Thoracic aorta (tissue), 2 donors: ENCODE measurements around the gene STKLD1. TPM values are rescaled to one million over a fixed set of nuclear protein-coding genes. Genes with fewer than 3 reads are reported as not detected.
"Not testable (repeated sequence)": the region's sequence is repeated elsewhere in the genome, so short reads cannot be mapped to it uniquely, and the experiment has no call there.

Source experiments
- ATAC-seq: fragments of 150-250 bp; one replicate; pipeline ENCODE4 v1.8.0; 2017; ENCODE audit warnings: low read depth; ENCODE audit not compliant: insufficient number of reproducible peaks, low FRiP score
- DNase-seq: peaks from one replicate; pipeline ENCODE4 v3.0.0-alpha.2; 2020; ENCODE audit warnings: low spot score
- H3K27ac ChIP-seq, 2 donors: fragments of 200-600 bp; sonication (generic); 1 replicate in 1 of 2; 2 replicates in 1 of 2; pipeline ENCODE4 v1.5.1; 2016; ENCODE audit warnings: mild to moderate bottlenecking in 2 of 2, moderate library complexity in 2 of 2
- H3K27me3 ChIP-seq: fragments of 200-600 bp; sonication (generic); replicated peaks from 2 replicates; pipeline ENCODE4 v1.6.0; 2016; ENCODE audit warnings: mild to moderate bottlenecking; ENCODE audit not compliant: insufficient read depth
- H3K36me3 ChIP-seq: fragments of 200-600 bp; sonication (generic); one replicate; pipeline ENCODE4 v1.5.1; 2016
- H3K4me1 ChIP-seq, 2 donors: fragments of 200-600 bp; sonication (generic); 1 replicate in 1 of 2; 2 replicates in 1 of 2; pipeline versions ENCODE4 v1.5.1 to v1.6.0; 2016; ENCODE audit warnings: low read depth in 2 of 2, mild to moderate bottlenecking in 1 of 2; ENCODE audit not compliant: control insufficient read depth in 1 of 2
- H3K4me3 ChIP-seq: fragments of 200-600 bp; sonication (generic); 2 replicates; pipeline ENCODE4 v1.5.1; 2016; ENCODE audit warnings: mild to moderate bottlenecking
- H3K9me3 ChIP-seq: fragments of 200-600 bp; sonication (generic); 2 replicates; pipeline ENCODE4 v1.5.1; 2016
- total RNA-seq, 2 donors: library from RNA; depleted of rRNA; stranded (reverse); fragments of >200 nt; gene quantifications; one replicate each; pipeline versions ENCODE4 v1.1.0 to v1.2.3, GENCODE V29; 2016
- TF ChIP-seq, protein P1 (sequence below): fragments of 200-600 bp; sonication (generic); IDR thresholded peaks from one replicate; pipeline ENCODE4 v1.5.1; 2019; ENCODE audit warnings: antibody characterized with exemption

Gene STKLD1
- total RNA-seq, 2 donors from 2014 or later = 0.42 TPM; not detected in 1

DNA sequence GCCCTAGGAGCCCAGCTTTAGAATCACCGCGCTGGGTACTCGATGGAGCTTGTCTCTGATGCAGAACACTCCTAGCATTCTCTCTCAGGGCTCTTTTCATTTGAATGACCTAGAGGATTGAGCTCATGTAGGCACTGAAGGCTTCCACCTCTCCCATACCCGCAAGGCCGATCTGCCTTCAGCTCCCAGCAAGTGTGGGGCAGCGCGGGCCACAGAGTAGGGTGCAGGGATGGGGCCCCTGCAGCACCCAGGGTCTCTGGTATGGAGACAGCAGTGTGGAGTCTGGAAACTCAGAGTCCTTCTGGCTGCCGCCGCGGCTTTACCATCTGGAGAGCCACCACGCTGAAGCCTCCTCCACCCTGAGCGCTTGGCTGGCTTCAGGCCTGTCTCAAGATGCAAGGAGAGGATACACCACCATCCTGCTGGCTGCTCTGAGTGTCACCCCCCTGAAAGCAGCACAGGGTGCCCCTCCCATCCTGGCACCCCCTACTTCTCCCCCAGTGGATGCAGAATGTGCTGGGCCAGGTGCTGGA lies 12.9 kb downstream of the STKLD1 start:
- Histone ChIP-seq H3K9me3 (no peaks in the 10 kb centered on the region), H3K4me3 (no peak overlapping the region), H3K27me3 (no peaks in the 10 kb centered on the region), H3K27ac (no peak overlapping the region), H3K36me3 (no peaks in the 10 kb centered on the region), H3K4me1 (no peaks in the 10 kb centered on the region)
- TF ChIP-seq, protein P1, sequence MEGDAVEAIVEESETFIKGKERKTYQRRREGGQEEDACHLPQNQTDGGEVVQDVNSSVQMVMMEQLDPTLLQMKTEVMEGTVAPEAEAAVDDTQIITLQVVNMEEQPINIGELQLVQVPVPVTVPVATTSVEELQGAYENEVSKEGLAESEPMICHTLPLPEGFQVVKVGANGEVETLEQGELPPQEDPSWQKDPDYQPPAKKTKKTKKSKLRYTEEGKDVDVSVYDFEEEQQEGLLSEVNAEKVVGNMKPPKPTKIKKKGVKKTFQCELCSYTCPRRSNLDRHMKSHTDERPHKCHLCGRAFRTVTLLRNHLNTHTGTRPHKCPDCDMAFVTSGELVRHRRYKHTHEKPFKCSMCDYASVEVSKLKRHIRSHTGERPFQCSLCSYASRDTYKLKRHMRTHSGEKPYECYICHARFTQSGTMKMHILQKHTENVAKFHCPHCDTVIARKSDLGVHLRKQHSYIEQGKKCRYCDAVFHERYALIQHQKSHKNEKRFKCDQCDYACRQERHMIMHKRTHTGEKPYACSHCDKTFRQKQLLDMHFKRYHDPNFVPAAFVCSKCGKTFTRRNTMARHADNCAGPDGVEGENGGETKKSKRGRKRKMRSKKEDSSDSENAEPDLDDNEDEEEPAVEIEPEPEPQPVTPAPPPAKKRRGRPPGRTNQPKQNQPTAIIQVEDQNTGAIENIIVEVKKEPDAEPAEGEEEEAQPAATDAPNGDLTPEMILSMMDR = no peak
- DNase-seq = no peak
- no peak for ATAC-seq

DNA sequence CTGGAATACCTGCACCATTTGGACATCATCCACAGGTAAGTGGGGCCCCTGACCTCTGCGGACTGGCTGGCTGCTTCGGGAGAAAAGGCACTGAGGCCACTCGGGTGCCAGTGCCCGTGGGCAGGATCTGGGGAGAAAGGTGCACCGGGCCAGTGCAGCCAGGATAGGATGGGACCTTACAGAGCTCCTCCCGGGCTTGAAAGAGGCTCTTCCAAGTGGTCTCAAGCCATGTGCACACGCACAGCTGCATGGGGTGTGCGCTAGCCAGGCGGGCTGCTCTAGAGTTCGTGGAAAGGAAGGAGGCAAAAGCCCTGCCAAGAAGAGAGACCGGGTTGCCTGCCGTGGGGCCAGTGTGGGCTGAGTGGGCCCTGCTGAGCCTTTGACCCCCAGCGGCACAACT lies 13.4 kb downstream of the STKLD1 start:
- Histone ChIP-seq H3K9me3 (no peaks in the 10 kb centered on the region), H3K27ac (no peak overlapping the region), H3K27me3 (no peaks in the 10 kb centered on the region), H3K4me3 (no peak overlapping the region), H3K4me1 (no peaks in the 10 kb centered on the region), H3K36me3 (no peaks in the 10 kb centered on the region)
- TF ChIP-seq, protein P1 = no peak
- DNase-seq (no peak), ATAC-seq (no peak)

DNA sequence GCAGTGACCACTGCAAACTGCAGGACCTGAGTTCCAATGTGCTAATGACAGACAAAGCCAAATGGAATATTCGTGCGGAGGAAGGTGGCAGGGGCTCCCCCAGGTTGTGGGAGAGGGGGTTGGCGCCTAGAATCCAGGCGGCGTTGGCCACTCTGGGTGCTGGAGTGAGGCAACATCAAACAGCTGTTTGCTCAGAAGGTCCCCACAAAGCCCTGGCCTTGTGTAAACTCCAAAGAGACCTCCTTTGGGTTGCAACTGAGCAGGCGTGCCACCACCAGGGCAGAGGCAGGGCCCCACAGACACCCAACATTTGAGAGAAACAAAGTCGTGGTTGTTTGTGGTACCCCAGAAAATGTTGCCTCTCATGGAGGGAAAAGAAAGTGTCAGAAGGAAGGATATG lies 14.5 kb downstream of the STKLD1 start:
- no peaks in the 10 kb centered on the region for H3K4me1 ChIP-seq
- H3K27me3 ChIP-seq = no peaks in the 10 kb centered on the region
- TF ChIP-seq, protein P1 = no peak
- ATAC-seq (no peak), DNase-seq (no peak)
- no peak overlapping the region for H3K4me3 ChIP-seq
- H3K9me3 ChIP-seq = no peaks in the 10 kb centered on the region
- H3K36me3 ChIP-seq = no peaks in the 10 kb centered on the region
- H3K27ac ChIP-seq = no peak overlapping the region

DNA sequence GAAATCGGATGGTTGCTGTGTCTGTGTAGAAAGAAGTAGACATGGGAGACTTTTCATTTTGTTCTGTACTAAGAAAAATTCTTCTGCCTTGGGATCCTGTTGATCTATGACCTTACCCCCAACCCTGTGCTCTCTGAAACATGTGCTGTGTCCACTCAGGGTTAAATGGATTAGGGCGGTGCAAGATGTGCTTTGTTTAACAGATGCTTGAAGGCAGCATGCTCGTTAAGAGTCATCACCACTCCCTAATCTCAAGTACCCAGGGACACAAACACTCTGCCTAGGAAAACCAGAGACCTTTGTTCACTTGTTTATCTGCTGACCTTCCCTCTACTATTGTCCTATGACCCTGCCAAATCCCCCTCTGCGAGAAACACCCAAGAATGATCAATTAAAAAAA lies 15.3 kb downstream of the STKLD1 start:
- H3K4me3 ChIP-seq, H3K36me3 ChIP-seq, H3K4me1 ChIP-seq, DNase-seq, H3K27ac ChIP-seq, H3K9me3 ChIP-seq, ATAC-seq, H3K27me3 ChIP-seq: not testable (repeated sequence)

DNA sequence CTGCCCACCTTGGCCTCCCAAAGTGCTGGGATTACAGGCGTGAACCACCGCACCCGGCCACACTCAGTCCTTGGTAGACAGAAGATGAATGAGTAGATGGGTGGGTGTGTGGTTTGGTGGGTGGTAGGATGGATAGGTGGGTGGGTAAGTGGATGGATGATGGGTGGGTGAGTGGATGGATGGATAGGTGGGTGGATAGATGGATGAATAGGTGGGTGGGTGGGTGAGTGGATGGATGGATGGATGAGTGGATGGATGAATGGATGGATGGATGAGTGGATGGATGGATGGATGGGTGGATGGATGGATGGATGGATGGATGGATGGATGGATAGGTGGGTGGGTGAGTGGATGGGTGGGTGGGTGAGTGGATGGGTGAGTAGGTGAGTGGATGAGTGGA lies 16.1 kb downstream of the STKLD1 start:
- not testable (repeated sequence) for ATAC-seq, H3K27ac ChIP-seq, H3K27me3 ChIP-seq, DNase-seq, H3K9me3 ChIP-seq, H3K4me3 ChIP-seq, H3K36me3 ChIP-seq, H3K4me1 ChIP-seq

DNA sequence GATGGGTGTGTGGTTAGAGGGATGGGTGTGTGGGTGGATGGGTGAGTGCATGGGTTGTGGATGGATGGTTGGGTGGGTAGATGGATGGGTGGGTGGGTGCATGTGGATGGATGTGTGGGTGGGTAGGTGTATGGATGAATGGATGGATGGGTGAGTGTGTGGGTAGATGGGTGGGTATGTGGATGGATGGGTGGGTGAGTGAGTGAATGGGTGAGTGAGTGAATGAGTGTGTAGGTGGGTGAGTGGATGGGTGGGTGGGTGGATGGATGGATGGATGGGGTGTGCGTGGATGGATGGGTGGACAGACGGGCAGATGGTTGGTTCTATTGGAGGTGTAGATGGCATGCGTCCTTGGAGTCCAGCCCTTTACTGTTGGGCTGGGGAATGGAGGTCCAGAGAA lies 17.2 kb downstream of the STKLD1 start:
- H3K36me3 ChIP-seq = no peaks in the 10 kb centered on the region
- ATAC-seq (no peak), DNase-seq (no peak)
- no peaks in the 10 kb centered on the region for H3K27me3 ChIP-seq
- no peaks in the 10 kb centered on the region for H3K4me1 ChIP-seq
- no peak overlapping the region for H3K27ac ChIP-seq
- H3K9me3 ChIP-seq = no peaks in the 10 kb centered on the region
- TF ChIP-seq, protein P1 = no peak
- no peak overlapping the region for H3K4me3 ChIP-seq
